Sigmoid colon (tissue), 7 donors: ENCODE results near the gene MRPL47. TPM values are rescaled to one million over a fixed set of nuclear protein-coding genes. Genes with fewer than 3 reads are reported as not detected.

ENCODE experiments used
- DNase-seq: peaks from one replicate; pipeline ENCODE4 v3.0.0-alpha.2; 2019
- H3K27ac ChIP-seq, 4 donors: fragments of 200-600 bp; sonication (generic); one replicate each; pipeline ENCODE4 v1.5.1; 2016 to 2019; ENCODE audit warnings: mild to moderate bottlenecking in 1 of 4
- H3K27me3 ChIP-seq, 3 donors: fragments of 200-600 bp; sonication (generic); one replicate each; pipeline ENCODE4 v1.5.1; 2019; ENCODE audit warnings: mild to moderate bottlenecking in 1 of 3
- H3K36me3 ChIP-seq, 4 donors: fragments of 200-600 bp; sonication (generic); one replicate each; pipeline ENCODE4 v1.5.1; 2016 to 2019
- H3K4me1 ChIP-seq, 4 donors: fragments of 200-600 bp; sonication (generic); one replicate each; pipeline ENCODE4 v1.5.1; 2017 to 2019
- H3K4me3 ChIP-seq, 4 donors: fragments of 200-600 bp; sonication (generic); one replicate each; pipeline ENCODE4 v1.5.1; 2017 to 2019; ENCODE audit warnings: mild to moderate bottlenecking in 2 of 4, moderate library complexity in 1 of 4
- H3K9me3 ChIP-seq, 4 donors: fragments of 200-600 bp in 3 of 4; sonication (generic) in 3 of 4; one replicate each; pipeline versions ENCODE4 v1.5.1 to v1.6.1; 2013 to 2019
- CTCF ChIP-seq, 4 experiments: fragments of 450-650 bp in 3 of 4; fragments of 200-600 bp in 1 of 4; IDR thresholded peaks; one replicate each; pipeline ENCODE4 v1.5.1; 2016 to 2019; ENCODE audit warnings: antibody characterized with exemption in 4 of 4, mild to moderate bottlenecking in 3 of 4, moderate library complexity in 2 of 4
- EP300 ChIP-seq, 4 donors: sonication (generic); formaldehyde crosslinking; IDR thresholded peaks; one replicate each; pipeline ENCODE4 v1.6.1; 2017; ENCODE audit warnings: antibody characterized with exemption in 4 of 4
- POLR2A ChIP-seq, 2 donors: fragments of 450-650 bp; IDR thresholded peaks; one replicate each; pipeline ENCODE4 v1.6.1; 2016; ENCODE audit warnings: antibody characterized with exemption in 2 of 2, mild to moderate bottlenecking in 2 of 2, moderate library complexity in 2 of 2
- POLR2AphosphoS5 ChIP-seq, 4 donors: sonication (generic); formaldehyde crosslinking; IDR thresholded peaks; one replicate each; pipeline ENCODE4 v1.6.1; 2017; ENCODE audit warnings: antibody characterized with exemption in 4 of 4
- WGBS, 2 donors: extraction: QIAGEN DNeasy Blood & Tissue Kit; methylation state at CpG; one replicate each; pipeline ENCODE4 v1.1.7; 2013; 5-methylcytosine and 5-hydroxymethylcytosine counted together
- intact Hi-C: fragments of 100-400 bp; cut with DNase I; formaldehyde crosslinking; loops from one replicate; pipeline ENCODE4 v1.15.1; 2023
- polyA plus RNA-seq, 3 donors: library from polyadenylated mRNA; stranded (reverse); fragments of 200-250 nt; gene quantifications; one replicate each; pipeline ENCODE4 v1.2.3, GENCODE V29; 2013
- total RNA-seq, 4 donors: library from RNA; depleted of rRNA; stranded (reverse); fragments of >200 nt; gene quantifications; one replicate each; pipeline ENCODE4 v1.1.0, GENCODE V29; 2016
- donor health status: healthy with polysubstance abuse.
- donor health status: Bipolar disorder and iron deficiency.
- donor health status: healthy.

The MRPL47 gene
- total and polyA plus RNA-seq, 7 donors, result 26.0 to 58.5 (median 45.6) TPM

GRCh38 chr3:179613807-179614206 is 9.4 kb upstream of the MRPL47 start:
- peaks cover 0 to 42% (median 9%) of the 10 kb centered on the region in 4 donors for H3K36me3 ChIP-seq
- WGBS, 2 donors, result 69 to 81% methylated on average over 2 of the region's 2 CpGs

GRCh38 chr3:179610066-179610465 is 5.6 kb upstream of the MRPL47 start:
- Histone ChIP-seq H3K27me3 (no peaks in the 10 kb centered on the region), H3K9me3 (no peaks in the 10 kb centered on the region), H3K4me3 (no peak overlapping the region), H3K27ac (no peak overlapping the region), H3K36me3 (peaks cover 0 to 11% (median 0%) of the 10 kb centered on the region in 4 donors), H3K4me1 (peaks cover 0 to 32% (median 22%) of the 10 kb centered on the region in 4 donors)
- WGBS, 2 donors, result 94 to 96% methylated on average over 4 of the region's 4 CpGs
- no peak for DNase-seq
- intact Hi-C loops, result no loop called here
- no peak for TF ChIP-seq EP300 (IDR thresholded peaks at IDR 0.05)
- TF ChIP-seq POLR2A (IDR thresholded peaks at IDR 0.05), result no peak
- TF ChIP-seq CTCF (IDR thresholded peaks at IDR 0.05), result no peak
- TF ChIP-seq POLR2AphosphoS5 (IDR thresholded peaks at IDR 0.05), result no peak

More at GRCh38 chr3:179613807-179614206, 9.4 kb upstream of the MRPL47 start:
- TF ChIP-seq POLR2A (IDR thresholded peaks at IDR 0.05), result no peak
- TF ChIP-seq POLR2AphosphoS5 (IDR thresholded peaks at IDR 0.05), result no peak
- no peak for TF ChIP-seq EP300 (IDR thresholded peaks at IDR 0.05)
- no peak for TF ChIP-seq CTCF (IDR thresholded peaks at IDR 0.05)
- Histone ChIP-seq H3K27ac (no peak overlapping the region), H3K9me3 (no peaks in the 10 kb centered on the region), H3K27me3 (no peaks in the 10 kb centered on the region), H3K4me3 (no peak overlapping the region), H3K4me1 (peaks cover 0 to 12% (median 3%) of the 10 kb centered on the region in 4 donors)
- intact Hi-C loops, result no loop called here
- DNase-seq, result no peak

- intact Hi-C loops, result loop anchor here (10.0 kb wide), 1 partner anchor 264 kb away; the partner anchor contains the start of gene MFN1
- no peak for TF ChIP-seq EP300 (IDR thresholded peaks at IDR 0.05)
- TF ChIP-seq CTCF (IDR thresholded peaks at IDR 0.05), result no peak
- no peak for TF ChIP-seq POLR2AphosphoS5 (IDR thresholded peaks at IDR 0.05)
- TF ChIP-seq POLR2A (IDR thresholded peaks at IDR 0.05), result no peak
- Histone ChIP-seq H3K27me3 (no peaks in the 10 kb centered on the region), H3K4me3 (no peak overlapping the region), H3K27ac (no peak overlapping the region), H3K36me3 (peaks cover 0 to 11% (median 0%) of the 10 kb centered on the region in 4 donors), H3K9me3 (no peaks in the 10 kb centered on the region), H3K4me1 (peaks cover 0 to 32% (median 23%) of the 10 kb centered on the region in 4 donors)
- DNase-seq, result no peak
- WGBS, 2 donors, result 43 to 70% methylated on average over 6 of the region's 6 CpGs
Measured at GRCh38 chr3:179608931-179609720, 4.7 kb upstream of the MRPL47 start.

- Histone ChIP-seq H3K9me3 (no peaks in the 10 kb centered on the region), H3K27ac (no peak overlapping the region), H3K36me3 (peaks cover 0 to 26% (median 4%) of the 10 kb centered on the region in 4 donors), H3K27me3 (no peaks in the 10 kb centered on the region), H3K4me1 (peaks cover 0 to 44% (median 28%) of the 10 kb centered on the region in 4 donors), H3K4me3 (no peak overlapping the region)
- no peak for TF ChIP-seq CTCF (IDR thresholded peaks at IDR 0.05)
- TF ChIP-seq EP300 (IDR thresholded peaks at IDR 0.05), result no peak
- TF ChIP-seq POLR2AphosphoS5 (IDR thresholded peaks at IDR 0.05), result no peak
- TF ChIP-seq POLR2A (IDR thresholded peaks at IDR 0.05), result no peak
- intact Hi-C loops, result loop anchor here (10.0 kb wide), 1 partner anchor 262 kb away; the partner anchor contains the start of gene MFN1
- no peak for DNase-seq
- WGBS, 2 donors, result 87% methylated on average over 4 of the region's 4 CpGs
Measured at GRCh38 chr3:179606534-179607085, 2.2 kb upstream of the MRPL47 start.
